Kidney (tissue), 14 donors: ENCODE measurements around the gene LAMA1. TPM values are rescaled to one million over a fixed set of nuclear protein-coding genes. Genes with fewer than 3 reads are reported as not detected.
A peak's percentile ranks its signal among the peaks of the same experiment; 100 is the strongest.

ENCODE experiments used
- DNase-seq, 5 donors: peaks; one replicate each; pipeline ENCODE4 v3.0.0-alpha.2; 2013 to 2020
- FAIRE-seq: peaks from 2 replicates; lab custom pipeline; 2012; peaks lifted over from hg19 to GRCh38; lab: Jason Lieb, UNC
- H3K27ac ChIP-seq, 2 donors: one replicate each; pipeline ENCODE4 v1.7.0; 2013; ENCODE audit warnings: low read depth in 2 of 2, low read length in 2 of 2, inconsistent platforms in 1 of 2
- H3K27me3 ChIP-seq: one replicate; pipeline ENCODE4 v1.7.1; 2013; ENCODE audit warnings: low read length, inconsistent platforms; ENCODE audit not compliant: control insufficient read depth, insufficient read depth
- H3K36me3 ChIP-seq, 3 donors: one replicate each; pipeline versions ENCODE4 v1.7.0 to v1.7.1; 2013; ENCODE audit warnings: low read length in 3 of 3, control low read depth in 1 of 3, inconsistent platforms in 1 of 3; ENCODE audit not compliant: insufficient read depth in 3 of 3, control insufficient read depth in 2 of 3
- H3K4me1 ChIP-seq, 3 donors: one replicate each; pipeline versions ENCODE4 v1.7.0 to v1.7.1; 2013; ENCODE audit warnings: low read length in 3 of 3, inconsistent platforms in 1 of 3, low read depth in 1 of 3; ENCODE audit not compliant: control insufficient read depth in 2 of 3, insufficient read depth in 2 of 3
- H3K4me3 ChIP-seq, 3 donors: one replicate each; pipeline versions ENCODE4 v1.7.0 to v1.8.1; 2013; ENCODE audit warnings: low read length in 3 of 3, control low read depth in 1 of 3, inconsistent platforms in 1 of 3
- H3K9ac ChIP-seq, 3 donors: one replicate each; pipeline versions ENCODE4 v1.7.0 to v1.7.1; 2013; ENCODE audit warnings: low read length in 3 of 3, control low read depth in 1 of 3, inconsistent platforms in 1 of 3
- H3K9me3 ChIP-seq, 3 donors: one replicate each; pipeline versions ENCODE4 v1.7.0 to v1.7.1; 2013; ENCODE audit warnings: low read length in 3 of 3, control low read depth in 1 of 3, inconsistent platforms in 1 of 3; ENCODE audit not compliant: control insufficient read depth in 2 of 3, insufficient read depth in 1 of 3
- CTCF ChIP-seq: IDR thresholded peaks from 3 replicates; pipeline ENCODE4 v1.5.1; 2012; ENCODE audit warnings: mild to moderate bottlenecking, moderate library complexity, borderline replicate concordance; ENCODE audit not compliant: insufficient read depth; ENCODE audit errors: extremely low read depth
- intact Hi-C: fragments of 100-400 bp; cut with DNase I; formaldehyde crosslinking; loops from one replicate; pipeline ENCODE4 v1.11.1; 2022
- polyA plus RNA-seq: library from polyadenylated mRNA; stranded (reverse); fragments of 350-450 nt; fragmentation: Illumina TruSeq; extraction: RNeasy Lipid Tissue Mini Kit (QIAGEN cat#74804); gene quantifications from one replicate; pipeline ENCODE4 v1.2.3, GENCODE V29; 2014; ENCODE audit warnings: low read depth, low replicate concordance; ENCODE audit not compliant: insufficient read depth
- total RNA-seq: library from RNA; stranded (reverse); fragmentation: NEBNext Ultra II Directional; extraction: Animal tissue kit (Norgen Biotek cat#: 25700); gene quantifications from one replicate; pipeline ENCODE4 v1.2.1, GENCODE V29; 2021
- donor health status: control.
- donor health status: control.
- donor health status: control.
- donor health status: control.
- donor health status: control.
- donor health status: DM: yes; HTN: yes; CAD: no.
- donor health status: Normal renal cell carcinoma (clear cell type).

LAMA1 gene
- total and polyA plus RNA-seq, 2 donors from 2014 or later, result 10.7 to 14.1 TPM

- Histone ChIP-seq H3K27ac (no peak overlapping the region), H3K4me3 (no peak overlapping the region), H3K4me1 (peaks cover 0 to 2% (median 0%) of the 10 kb centered on the region in 3 donors), H3K9ac (no peak overlapping the region), H3K27me3 (no peaks in the 10 kb centered on the region), H3K36me3 (no peaks in the 10 kb centered on the region), H3K9me3 (no peaks in the 10 kb centered on the region)
- no peak for TF ChIP-seq CTCF
- DNase-seq, result no peak
- FAIRE-seq, result no peak
- intact Hi-C loops, result no loop called here
These were observed 196.0 kb downstream of the LAMA1 start for GRCh38 chr18:6921571-6921970.

- peak; percentile 66 for TF ChIP-seq CTCF
- Histone ChIP-seq H3K27me3 (no peaks in the 10 kb centered on the region), H3K36me3 (no peaks in the 10 kb centered on the region), H3K4me1 (peaks cover 0 to 2% (median 0%) of the 10 kb centered on the region in 3 donors), H3K4me3 (no peak overlapping the region), H3K9me3 (no peaks in the 10 kb centered on the region), H3K27ac (no peak overlapping the region), H3K9ac (no peak overlapping the region)
- peak in 4 of 5 donors; percentile 66 to 88 (median 82) for DNase-seq
- FAIRE-seq, result peak; percentile 25
- intact Hi-C loops, result no loop called here
These were observed 197.3 kb downstream of the LAMA1 start for GRCh38 chr18:6920099-6920955.

GRCh38 chr18:6917072-6917471 lies 200.5 kb downstream of the LAMA1 start:
- Histone ChIP-seq H3K9ac (no peak overlapping the region), H3K4me1 (peaks cover 0 to 2% (median 0%) of the 10 kb centered on the region in 3 donors), H3K4me3 (no peak overlapping the region), H3K27ac (no peak overlapping the region), H3K9me3 (no peaks in the 10 kb centered on the region), H3K36me3 (no peaks in the 10 kb centered on the region), H3K27me3 (no peaks in the 10 kb centered on the region)
- intact Hi-C loops, result no loop called here
- no peak for TF ChIP-seq CTCF
- DNase-seq (peak in 3 of 5 donors; percentile 24 to 54 (median 35)), FAIRE-seq (no peak)
